ENCODE data around the gene PRR23E.

Gene PRR23E

DNA sequence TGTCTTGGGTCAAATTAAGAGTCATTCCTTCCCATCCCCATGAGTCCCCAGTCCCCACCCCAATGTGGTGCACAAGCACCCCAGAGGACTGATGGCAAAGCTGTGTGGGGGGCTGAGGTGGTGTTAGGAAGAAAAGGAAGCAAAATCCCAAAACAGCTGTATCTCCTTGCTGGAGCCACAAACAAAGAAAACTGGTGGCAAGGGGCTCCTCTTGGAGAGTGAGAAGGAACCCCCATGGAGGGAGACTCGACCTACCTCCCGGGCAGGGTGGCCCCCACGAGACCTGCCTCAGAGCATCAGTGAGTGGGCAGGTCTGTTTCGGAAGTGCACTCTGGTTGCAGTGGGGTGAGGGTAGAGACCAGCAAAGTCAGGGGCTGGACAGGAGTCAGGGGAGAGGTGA is 29.2 kb downstream of the PRR23E start:
- in situ Hi-C loops (cut with HindIII; ENCODE audit: low sequenced_read_pairs): no loop called here

DNA sequence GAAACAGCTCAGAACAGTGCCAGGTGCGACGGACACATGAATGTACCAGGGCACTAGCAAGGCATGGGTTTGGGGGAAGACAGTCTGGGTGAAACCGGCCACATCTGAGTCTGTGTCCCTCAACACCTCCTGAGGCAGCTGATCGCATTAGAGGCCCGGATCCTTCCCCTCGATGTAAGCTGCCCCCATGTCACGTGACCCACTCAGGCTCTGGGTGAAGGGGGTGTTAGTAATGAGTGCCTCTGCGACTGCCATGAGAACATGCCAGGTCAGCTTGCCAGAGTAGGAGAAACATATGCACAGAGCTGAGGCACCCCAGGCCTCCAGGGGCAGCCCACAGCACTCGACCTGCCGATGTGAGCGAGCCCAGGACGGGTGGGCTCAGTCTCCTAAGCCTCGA is 29.7 kb downstream of the PRR23E start:
- in situ Hi-C loops (cut with HindIII; ENCODE audit: low sequenced_read_pairs): no loop called here

DNA sequence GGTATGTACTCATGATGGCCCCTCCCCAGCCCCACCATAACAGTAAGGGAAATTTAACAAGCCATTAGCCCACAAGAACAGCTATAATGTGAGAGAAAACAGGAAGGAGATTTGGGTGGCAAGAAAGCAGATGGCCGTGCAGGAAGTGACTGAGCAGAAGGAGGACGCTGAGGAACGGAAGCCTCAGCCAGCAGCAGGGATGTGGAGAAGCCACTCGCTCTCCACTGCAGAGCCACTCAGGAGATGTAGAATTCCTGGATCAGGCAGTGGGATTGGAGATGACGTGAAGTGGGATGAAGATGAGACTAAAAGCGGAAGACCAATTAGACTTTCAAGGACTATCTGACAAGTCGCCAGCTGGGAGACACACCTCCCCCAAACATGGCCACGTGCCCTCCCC is 31.2 kb downstream of the PRR23E start:
- in situ Hi-C loops (cut with HindIII; ENCODE audit: low sequenced_read_pairs): no loop called here

DNA sequence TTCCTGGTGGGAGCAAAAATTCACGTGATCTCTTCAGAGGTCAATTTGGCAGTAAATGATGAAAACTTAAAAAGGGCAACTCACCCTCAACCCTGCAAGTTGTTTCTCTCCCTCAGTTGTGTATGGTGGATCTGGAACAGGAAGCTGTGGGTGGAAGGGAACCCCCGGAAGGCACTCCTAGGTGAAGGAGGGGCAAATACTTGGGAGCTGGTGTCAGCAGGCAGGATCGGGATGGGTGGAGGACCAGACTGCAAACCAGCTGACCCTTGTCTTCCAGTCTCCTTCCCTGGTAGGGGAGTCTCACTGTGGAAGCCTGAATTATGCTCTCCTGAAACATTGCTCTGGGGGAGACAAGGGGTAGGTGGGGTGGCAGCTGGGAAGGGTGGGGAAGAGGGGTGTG is 33.5 kb downstream of the PRR23E start:
- in situ Hi-C loops (cut with HindIII; ENCODE audit: low sequenced_read_pairs): no loop called here

DNA sequence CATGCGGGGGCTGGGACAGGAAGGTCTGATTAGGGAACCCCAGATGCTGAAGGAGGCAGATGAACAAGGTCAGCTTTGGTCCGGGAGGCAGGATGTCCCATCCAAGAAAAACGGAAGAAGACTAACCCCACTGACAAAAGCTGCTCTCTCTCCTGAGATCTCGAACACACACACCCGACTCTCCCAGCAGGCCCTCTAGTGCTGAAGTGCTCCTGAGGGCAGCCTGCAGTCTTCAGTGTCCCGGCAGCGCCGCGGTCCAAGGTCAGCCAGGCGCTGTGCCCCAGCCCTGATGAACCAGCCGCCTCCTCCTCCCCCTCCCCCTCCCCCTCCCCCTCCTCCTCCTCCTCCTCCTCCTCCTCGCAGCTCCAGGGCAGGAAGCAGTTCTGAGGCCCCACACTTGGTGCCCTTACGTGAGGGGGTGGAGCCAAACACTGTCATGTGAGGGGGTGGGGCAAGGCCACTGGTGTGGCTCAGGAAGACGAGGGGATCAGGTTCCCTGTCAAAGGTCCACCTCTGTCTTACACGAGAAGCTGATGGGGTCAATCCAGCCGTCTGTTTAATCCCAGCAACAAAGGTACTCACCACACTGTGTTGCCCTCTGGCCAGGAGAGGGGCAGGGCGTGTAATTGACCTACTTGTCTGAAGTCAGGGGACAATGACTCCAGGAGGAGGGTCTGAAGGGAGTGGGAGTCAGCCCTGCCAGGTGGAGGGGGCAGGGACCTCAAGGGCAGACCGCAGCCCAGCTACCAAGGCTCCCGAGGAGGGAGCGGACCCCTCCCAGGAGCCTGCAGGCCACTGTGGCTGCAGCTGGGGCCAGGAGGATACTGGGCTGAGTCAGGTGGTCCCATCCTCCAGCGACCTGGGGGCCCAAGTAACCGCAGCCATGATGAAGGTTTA is 34.3 kb downstream of the PRR23E start:
- in situ Hi-C loops (cut with HindIII; ENCODE audit: low sequenced_read_pairs): no loop called here

DNA sequence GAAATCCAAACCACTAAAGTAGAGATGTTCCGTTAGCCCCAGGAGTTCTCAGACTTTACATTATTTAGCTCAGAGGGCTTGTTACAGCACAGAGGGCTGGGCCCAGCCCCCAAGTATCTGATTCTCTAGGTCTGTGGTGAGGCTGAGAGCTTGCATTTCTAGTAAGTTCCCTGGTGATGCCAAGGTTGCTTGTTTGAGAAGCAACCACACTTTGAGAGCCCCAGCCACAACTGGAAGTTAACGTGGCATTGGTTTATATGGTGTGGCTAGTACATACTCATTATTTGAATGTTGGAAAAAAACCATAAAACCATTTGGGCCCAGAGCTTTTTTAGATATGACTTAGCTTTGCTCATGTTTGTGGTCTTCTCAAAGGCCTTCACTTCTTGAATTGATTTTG is 35.9 kb downstream of the PRR23E start:
- in situ Hi-C loops (cut with HindIII; ENCODE audit: low sequenced_read_pairs): no loop called here

DNA sequence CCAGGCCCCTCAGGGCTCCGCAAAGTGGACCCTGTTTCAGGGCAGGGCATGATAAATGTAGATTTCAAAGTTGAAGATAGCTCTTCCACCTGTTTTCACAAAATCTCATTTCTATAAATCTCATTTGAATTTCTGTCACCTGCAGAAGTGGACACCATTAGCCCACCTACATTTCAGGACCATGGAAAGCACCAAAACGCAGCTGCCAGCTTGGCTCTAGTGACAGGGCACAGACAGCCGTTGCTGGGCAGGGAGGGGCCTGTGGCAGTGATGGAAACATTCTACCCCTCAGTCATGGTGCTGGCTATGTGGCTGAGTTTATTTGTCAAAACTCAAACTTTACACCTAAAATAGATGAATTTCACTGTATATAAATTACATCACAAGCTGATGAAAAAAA is 40.4 kb downstream of the PRR23E start:
- in situ Hi-C loops (cut with HindIII; ENCODE audit: low sequenced_read_pairs): no loop called here

DNA sequence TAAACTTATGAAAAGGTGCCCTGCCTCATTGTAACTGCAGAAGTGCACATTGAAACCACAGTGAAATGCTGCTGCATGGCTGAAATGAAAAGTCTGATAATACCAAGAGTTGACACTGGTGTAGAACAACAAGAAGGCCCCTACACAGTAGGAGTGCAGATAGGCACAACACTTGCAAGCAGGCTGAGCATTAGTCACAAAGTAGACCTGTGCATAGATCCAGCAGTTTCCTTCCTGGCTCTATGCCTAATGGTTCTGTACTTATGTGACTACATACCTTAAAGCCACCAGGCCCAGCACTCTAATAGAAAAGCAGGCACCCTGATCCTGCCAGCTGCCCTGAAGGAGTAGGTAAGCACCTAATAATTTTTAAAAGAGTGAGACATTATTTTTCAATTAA is 41.8 kb downstream of the PRR23E start:
- in situ Hi-C loops (cut with HindIII; ENCODE audit: low sequenced_read_pairs): no loop called here

DNA sequence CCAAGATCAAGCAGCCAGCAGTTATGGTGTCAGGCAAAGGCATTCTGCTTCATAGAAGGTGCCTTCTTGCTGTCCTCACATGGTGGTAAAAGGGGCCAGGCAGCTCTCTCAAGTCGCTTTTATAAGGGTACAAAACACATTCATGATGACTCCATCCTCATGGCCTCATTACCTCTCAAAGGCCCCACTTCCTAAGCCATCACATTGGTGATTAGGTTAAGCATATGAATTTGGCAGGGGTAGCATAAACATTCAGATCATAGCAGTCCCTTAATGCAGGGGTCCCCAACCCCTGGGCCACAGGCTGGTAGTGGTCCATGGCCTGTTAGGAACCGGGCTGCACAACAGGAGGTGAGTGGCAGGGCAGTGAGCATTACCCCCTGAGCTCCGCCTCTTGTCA is 42.8 kb downstream of the PRR23E start:
- in situ Hi-C loops (cut with HindIII; ENCODE audit: low sequenced_read_pairs): no loop called here

DNA sequence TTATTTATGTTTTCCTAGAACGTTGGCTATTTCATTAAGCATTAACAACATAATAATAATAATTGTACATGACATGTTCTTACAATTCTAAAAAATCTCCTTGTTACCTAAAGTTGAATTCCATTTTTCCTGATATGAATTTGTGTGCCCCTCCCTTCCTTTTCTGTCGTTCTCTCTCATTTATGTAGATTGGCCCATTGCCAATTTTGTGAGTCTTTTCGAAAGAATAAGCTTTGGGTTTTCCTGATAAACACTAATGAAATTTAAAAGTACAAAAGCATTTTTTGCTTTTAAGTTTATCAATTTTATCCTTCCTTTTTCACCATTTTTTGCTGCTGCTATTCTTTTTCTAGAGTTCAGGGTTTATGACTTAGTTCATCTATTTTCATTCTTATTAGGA is 44.9 kb downstream of the PRR23E start:
- in situ Hi-C loops (cut with HindIII; ENCODE audit: low sequenced_read_pairs): no loop called here

DNA sequence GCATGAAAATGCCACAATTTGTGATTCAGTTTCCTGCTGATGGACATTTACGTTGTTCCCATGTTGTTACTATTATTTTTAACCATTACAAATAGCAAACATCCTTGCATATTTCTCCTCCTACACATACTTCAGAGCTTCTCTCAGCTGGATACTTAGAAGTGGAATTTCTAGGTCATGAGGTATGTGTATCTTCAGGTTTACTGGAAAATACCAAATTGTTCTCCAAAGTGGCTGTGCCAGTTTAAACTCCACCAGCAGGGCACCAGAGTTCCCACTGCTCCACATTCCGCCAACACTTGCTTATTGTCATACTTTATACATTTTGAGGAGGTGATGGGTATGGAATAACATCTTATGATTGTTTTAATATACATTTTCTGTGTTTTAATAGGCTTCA is 45.7 kb downstream of the PRR23E start:
- in situ Hi-C loops (cut with HindIII; ENCODE audit: low sequenced_read_pairs): no loop called here

DNA sequence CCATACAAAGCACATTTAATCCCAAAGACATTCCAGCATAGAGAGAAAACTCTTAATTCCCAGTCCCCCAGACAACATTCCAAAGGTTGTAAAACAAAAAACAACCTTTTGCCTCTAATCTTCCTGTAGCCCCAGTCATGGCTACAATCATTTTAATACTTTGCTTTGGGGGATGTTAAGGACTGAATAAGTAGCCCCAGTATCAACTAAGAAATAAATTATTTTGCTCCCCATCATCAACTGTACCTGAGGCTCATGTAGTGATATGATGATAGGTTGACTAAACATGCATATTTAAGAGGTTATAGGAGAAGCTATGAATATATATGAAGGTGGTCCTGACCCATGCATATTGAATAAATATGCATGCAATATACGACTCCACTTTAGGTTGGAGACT is 54.4 kb downstream of the PRR23E start:
- in situ Hi-C loops (cut with HindIII; ENCODE audit: low sequenced_read_pairs): no loop called here
